ENCODE results near the gene RNF41.

DNA sequence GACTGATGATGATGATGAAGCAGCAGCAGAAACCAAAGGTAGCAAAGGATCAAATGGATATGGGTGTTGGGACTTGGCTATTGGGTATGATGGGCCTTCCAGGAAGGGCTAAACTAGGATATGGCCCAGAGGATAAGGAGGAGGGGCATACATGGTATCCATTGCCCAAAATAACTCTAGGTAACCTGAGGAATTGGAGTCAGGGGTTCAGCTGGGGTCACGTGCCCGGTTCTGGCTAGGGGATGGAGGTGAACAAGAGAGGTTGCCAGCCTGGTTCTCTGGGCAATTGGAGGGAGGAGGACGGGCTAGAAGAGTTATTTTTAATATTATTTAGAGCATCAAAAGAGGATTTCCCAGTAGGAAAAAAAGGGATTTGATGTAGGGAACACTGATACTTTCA, 39.2 kb upstream of the RNF41 start:
- TF ChIP-seq, protein P1, sequence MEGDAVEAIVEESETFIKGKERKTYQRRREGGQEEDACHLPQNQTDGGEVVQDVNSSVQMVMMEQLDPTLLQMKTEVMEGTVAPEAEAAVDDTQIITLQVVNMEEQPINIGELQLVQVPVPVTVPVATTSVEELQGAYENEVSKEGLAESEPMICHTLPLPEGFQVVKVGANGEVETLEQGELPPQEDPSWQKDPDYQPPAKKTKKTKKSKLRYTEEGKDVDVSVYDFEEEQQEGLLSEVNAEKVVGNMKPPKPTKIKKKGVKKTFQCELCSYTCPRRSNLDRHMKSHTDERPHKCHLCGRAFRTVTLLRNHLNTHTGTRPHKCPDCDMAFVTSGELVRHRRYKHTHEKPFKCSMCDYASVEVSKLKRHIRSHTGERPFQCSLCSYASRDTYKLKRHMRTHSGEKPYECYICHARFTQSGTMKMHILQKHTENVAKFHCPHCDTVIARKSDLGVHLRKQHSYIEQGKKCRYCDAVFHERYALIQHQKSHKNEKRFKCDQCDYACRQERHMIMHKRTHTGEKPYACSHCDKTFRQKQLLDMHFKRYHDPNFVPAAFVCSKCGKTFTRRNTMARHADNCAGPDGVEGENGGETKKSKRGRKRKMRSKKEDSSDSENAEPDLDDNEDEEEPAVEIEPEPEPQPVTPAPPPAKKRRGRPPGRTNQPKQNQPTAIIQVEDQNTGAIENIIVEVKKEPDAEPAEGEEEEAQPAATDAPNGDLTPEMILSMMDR (IDR thresholded peaks at IDR 0.05; ENCODE audit: extremely low read depth in 1 of 2, insufficient read depth in 1 of 2, low read depth in 1 of 2, low read length in 2 of 2), result no peak
- TF ChIP-seq EZH2 (IDR thresholded peaks at IDR 0.05; ENCODE audit: borderline replicate concordance, low read depth, low read length, severe bottlenecking), result no peak
- no peak for TF ChIP-seq POLR2A (IDR thresholded peaks at IDR 0.05; ENCODE audit: low read depth, low read length)
- TF ChIP-seq GATA2 (IDR thresholded peaks at IDR 0.05; ENCODE audit: insufficient read depth, insufficient read length, low read depth, low read length), result no peak
- TF ChIP-seq POLR2AphosphoS5 (IDR thresholded peaks at IDR 0.05; ENCODE audit: insufficient read depth, low read depth, low read length), result no peak
- no peak for TF ChIP-seq JUN (IDR thresholded peaks at IDR 0.05; ENCODE audit: borderline replicate concordance, insufficient read depth, insufficient read length, low read depth)

Measured in endothelial cell of umbilical vein (primary cell).